ENCODE data around the gene PRKCE.

PRKCE gene

DNA sequence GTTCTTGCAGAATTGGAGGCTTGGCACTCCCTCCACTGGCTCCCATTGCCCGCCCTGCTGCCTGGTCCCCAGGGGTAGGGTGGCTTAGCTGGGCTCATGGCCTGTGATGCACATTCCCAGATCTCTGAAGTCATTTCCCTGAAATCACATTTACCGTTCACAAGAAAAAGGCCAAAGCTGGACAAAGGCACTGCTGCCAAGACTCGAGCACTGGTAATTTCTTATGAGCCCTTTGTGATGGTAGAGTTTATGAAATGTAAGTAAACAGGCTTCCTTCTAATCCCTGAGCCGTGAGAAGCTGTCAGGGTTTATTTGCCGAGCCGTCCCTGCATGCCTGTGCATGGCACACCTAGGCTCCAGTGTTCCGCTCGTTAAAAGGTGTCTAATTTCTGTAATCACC, 398.6 kb downstream of the PRKCE start:
- no peak for DNase-seq (ENCODE audit: low spot score)

DNA sequence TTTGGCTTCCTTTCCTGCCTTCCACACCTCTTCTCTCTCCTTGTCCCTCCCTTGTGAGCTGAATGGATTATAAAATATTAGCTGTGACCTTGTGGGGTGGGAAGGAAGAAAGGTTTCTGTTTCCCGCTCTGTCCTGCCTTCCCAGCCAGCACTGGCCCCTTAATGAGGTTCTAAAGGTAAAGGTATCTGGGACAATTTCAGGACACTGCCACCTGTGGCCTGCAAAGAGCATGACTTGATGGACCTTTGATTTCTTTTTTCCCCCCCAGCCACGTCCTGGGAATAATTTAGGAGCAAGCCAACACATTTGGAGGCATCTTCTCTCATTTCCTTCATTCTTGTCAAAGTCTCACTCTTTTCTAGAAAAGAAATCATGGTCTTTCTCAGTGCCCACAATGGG, 399.0 kb downstream of the PRKCE start:
- no peak for DNase-seq (ENCODE audit: low spot score)

DNA sequence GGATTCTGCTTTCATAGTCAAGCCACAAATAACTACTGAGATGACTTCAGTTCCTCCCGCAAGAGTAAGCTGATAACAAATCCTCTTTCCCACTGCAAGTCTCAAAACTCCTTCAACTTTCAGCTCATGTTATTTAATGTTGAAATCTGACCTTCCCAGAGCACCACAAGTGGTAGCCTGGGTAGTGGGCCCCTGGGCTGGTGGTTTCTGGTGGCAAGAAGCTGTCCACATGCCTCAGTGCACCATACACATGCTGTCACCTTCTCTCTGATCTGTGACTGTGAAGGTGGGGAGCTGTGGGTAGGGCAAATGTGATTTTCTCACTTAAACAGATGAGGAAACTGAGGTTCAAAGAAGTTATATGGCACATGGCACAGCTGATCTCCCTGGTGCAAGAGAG, 399.6 kb downstream of the PRKCE start:
- no peak for DNase-seq (ENCODE audit: low spot score)

DNA sequence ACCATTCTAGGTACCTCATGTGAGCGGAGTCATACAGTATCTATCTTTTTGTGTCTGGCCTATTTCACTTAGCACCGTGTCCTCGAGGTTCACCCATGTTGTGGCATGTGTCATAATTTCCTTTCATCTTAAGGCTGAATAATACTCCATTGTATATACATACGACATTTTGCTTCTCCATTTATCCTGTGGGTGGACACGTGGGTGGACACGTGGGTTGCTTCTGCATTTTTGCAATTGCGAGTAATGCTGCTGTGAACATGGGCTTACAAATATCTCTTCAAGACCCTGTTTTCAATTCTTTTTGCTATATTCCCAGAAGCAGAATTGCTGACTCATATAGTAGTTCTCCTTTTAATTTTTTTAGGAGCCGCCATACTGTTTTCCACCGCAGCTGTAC, 402.1 kb downstream of the PRKCE start:
- no peak for DNase-seq (ENCODE audit: low spot score)

DNA sequence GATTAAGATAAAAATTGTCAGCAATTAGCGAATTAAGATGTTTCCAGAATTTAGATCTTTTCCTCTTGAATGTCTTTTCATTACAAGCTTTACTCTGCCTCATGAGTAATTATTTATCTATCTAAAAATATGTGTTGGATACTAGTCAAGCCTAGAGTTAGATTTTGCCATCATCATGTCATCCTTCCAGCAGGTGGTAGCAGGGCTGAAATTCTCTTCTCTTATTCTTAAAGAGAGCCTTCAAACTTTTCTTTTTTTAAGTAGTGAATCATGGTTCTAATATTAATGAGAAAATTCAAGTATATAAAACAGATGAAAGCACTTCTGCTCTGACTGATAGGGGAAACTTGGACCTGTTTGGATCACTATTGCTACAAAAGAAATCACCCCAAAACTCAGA, 405.1 kb downstream of the PRKCE start:
- no peak for DNase-seq (ENCODE audit: low spot score)

DNA sequence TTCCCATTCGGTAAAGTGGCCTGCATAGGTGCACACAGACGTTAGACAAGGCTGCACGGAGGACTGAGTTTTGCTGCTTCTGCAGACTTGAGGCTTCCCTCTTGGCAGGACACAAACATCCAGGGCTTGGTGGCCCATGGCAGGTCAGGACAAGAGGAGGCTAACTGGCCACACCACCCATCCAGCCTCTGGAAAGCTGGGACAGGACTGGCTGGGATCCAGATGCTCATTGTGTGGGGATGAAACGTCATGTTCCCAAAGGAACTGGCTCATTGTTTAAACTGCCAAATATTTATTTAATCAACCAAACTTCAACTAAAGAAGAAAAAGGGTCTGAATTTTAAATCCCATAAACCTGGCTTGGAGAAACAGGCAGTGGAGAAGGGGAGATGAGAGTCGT, 406.7 kb downstream of the PRKCE start:
- no peak for DNase-seq (ENCODE audit: low spot score)

DNA sequence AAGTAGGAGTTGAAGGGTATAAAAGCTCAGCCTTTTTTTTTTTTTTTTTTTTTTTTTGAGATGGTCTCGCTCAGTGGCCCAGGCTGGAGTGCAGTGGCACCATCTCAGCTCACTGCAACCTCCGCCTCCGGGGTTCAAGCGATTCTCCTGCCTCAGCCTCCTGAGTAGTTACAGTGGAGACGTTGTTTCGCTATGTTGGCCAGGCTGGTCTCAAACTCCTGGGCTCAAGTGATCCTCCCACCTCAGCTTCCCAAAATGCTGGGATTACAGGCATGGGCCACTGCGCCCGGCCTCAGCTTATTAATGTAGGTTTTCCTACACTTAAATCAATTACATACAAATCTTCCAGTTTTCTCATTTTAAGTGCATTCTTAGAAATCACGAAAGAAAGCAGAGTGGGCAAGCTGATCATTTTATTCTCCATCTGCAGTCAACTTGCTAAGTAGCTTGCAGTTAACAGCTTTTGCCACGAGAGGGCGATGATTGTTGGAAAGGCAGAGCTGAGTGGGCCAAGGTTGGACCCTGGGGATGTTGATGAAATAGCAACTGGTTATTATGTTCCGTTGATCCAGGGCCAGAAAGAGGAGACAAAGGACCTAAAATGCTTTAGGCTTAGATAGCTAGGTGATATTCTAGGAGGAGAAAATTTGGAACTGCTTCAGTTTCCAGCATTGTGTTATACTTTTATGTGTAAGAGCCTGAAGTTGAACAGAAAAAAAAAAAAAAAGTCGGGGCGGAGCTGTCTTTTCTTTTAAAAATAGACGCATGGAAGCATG, 411.4 kb downstream of the PRKCE start:
- DNase-seq (ENCODE audit: low spot score): peak; percentile 65

DNA sequence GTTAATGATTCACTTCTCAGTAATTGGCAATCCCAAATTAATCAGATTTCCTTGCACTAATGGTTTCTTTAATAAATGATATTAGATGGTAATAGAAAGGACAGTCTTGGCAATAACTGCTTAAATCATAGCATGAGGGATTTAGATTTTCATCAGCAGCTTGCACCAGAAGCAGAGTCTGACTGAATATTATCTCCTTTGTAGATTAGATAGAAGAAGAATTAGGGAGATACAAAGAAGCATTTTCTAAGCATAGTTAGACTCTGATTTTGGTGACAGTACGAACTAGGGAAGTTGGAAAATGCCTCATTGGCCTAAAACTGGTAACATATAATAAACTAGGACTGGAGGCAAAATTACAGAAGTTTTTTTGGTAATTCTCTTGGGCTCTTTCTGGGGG, 412.9 kb downstream of the PRKCE start:
- DNase-seq (ENCODE audit: low spot score): no peak

DNA sequence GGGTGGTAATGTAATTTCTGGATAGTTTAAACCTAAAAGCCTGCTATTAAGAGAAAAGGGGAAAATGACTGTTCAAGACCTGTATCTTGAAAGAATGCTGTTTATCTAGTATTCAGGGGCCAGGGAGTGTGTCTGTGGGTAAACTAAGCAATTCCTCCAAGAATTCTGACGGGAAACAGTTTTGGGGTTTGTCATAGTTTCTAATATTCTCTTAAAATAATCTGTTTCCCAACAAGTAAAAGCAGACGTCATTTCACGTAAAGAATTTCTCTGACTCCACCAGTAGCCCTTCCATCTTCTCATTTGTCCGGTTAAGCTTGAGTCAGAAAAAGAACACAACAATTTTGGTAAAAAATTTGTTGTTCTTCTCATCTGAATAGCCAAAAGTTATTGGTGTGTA, 413.7 kb downstream of the PRKCE start:
- no peak for DNase-seq (ENCODE audit: low spot score)

DNA sequence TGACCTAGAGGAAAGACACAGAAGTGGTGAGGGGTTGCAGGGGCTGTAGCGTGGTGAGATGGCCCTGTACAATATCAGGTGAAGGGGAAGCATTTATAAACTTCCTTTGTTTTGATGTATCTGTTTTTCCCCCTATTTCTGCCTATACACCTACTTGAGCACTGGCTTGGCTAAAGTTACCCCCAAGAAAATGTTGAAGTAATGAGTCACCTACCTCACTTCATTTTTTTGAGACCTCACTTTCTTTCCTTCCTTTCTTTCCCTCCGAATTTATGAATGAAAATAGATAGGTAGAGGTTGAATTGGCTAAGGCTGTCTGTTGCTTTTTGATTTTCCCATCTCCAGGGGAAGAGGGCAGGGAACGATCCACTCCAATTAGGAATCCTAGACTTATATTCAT, 414.6 kb downstream of the PRKCE start:
- DNase-seq (ENCODE audit: low spot score): no peak

DNA sequence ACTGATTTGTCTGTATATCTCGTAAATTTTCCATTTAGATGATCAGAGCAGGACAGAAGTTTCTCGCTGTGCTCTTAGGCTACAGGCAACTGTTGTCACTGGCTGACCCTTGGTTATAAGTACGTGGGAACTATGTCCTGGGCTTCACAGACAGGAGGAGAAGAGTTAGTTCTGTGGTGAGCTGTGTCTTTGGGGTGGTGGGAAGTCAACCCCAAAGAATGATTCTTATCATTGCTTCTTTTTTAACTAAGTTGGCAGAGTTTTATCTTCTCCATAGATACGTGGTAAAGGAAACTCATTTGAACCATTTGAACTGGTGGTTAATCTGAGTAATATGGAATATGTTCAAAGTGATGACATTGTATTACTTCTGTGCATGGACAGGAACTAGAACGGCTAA, 415.1 kb downstream of the PRKCE start:
- no peak for DNase-seq (ENCODE audit: low spot score)

DNA sequence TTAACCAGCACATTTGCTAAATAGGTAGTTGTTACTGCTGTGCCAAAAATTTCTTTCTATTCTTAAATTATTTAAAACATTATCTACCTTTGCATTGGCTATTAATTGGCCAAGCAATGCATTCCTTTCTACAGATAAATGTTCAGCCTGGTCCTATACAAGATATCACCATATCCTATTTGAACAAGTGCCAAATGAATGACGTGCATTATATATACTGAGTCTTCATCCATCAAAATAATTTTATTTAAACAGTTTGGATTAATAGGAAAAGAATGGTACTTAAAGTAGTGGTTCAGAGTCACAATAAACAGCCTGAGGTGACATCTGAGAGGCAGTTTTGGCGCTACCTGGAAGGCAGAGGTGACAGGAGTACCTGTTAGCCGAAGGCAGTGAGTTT, 415.6 kb downstream of the PRKCE start:
- DNase-seq (ENCODE audit: low spot score): no peak

DNA sequence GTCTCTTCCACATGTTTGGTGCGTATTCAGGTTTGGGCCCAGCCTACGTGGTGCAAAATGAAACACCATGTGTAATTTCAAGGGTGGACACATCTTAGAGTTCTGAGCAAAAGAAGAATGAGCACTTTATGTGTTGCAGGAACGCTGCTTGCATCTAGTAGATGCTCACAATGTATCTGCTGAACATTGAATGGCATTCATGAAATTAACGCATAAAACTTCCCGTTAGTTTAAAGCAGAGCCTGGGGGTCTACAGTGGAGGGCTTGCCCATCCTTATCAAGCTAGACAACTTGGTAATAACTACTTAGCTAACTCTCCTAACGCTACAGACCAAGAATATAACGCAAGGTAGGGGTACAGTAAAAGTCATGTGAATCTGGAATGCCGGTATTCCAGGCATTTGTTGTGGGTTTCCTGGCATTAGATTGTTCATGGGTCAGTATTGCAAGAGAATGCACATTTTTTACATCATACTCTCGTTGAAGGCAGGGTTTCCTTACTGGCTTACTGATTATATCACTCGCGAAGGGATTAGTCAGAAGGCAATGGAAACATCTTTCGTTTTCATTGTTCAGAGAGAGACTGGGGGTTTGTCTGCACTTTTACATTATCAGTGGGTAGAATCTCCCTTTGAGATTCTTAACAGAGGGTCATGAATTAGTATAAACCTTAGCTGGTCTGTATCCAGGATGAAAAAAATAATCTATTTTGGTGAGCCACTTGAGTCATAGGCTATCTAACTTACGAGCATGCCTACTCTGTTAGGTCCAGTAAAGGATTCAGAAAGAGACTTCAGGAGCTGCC, 416.2 kb downstream of the PRKCE start:
- no peak for DNase-seq (ENCODE audit: low spot score)

DNA sequence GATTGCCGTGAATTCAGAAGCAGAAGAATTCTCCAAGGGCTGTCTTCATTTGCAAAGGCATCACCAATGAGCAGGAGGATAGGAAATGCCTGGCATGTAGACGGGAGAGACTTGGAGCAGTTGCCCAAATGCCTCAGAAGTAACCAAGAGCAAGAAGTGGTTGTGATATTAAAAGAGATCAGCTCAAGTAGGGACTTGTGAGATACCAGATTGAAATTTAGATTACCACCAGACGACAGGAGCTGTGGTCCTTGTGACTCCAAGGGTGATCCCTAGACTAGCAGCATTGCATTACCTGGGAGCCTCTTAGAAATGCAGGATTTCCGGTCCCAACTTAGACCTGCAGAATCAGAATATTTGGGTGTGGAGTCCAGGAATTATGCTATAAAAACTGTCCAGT, 417.2 kb downstream of the PRKCE start:
- no peak for DNase-seq (ENCODE audit: low spot score)

DNA sequence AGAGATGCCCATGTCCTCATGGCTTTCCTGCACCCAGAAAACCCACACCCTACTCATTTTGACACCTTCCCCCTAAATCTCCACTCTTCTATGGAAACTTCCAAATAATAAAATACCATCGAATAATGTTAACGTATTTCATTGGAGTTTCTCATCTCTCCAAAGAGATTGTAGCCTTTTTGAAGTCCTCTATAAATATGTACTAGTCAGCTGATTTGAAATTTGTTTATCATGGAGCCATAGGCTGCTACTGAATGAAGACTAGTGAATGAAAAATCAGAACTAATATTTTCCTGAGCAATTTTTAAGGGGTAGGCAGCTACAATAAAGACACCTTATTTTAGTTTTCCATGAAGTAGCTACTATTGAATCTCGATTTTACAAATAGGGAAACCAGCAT, 419.6 kb downstream of the PRKCE start:
- DNase-seq (ENCODE audit: low spot score): no peak

DNA sequence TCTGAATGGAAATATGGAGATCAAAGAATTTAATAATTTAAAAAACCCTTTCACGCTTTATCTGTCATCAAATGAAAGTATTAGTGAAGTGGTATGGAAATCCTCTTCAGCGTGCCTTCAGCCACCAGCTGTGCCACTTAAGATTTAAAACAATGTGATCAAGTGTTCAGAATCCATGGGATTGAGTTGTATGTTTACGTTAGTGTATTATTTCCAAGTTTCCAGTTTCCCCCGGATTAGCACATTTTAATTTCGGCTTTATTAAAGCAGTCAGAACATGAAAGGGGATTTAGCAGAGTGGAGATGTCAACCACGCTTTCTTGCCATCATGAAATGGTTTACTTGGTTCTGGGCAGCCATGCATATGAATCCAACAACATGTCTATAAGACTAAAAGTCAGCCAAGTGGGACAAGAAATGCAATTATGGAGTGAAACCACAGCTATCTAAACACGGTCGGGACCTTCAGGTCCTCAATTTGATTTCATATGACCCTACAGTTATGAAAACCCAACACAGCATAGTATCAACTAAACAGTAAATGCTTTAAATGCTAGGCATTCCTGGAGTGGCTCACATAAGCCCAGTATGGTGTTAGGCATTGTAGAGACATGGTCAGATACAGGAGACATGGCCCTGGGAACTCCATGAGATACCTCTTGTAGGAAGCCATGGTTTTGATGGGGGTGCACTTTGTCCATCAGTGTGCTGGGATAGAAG, 420.8 kb downstream of the PRKCE start:
- no peak for DNase-seq (ENCODE audit: low spot score)

DNA sequence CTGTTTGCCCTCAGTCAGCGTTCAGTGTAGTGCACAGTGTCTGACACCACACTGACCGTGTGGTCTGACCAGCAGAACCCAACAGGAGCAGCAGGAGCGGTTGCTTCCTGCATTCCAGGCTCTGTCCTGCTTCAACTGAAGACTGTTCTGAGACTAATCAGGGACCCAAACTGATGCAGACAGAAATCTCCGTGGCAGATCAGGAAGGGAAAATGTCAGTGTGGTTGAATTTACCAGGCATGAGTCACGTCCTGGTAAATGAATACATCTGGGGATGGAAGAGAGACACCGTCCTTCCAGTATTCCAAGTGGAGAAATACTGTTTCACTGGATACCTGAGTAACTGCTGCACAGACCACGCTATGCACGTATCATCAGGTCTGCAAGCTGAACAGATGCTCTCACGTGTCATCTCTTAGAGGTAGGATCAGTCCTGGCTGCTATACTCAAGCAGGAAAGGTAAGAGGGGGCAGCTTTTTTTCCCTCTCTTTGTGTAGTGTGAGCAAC, 422.1 kb downstream of the PRKCE start:
- DNase-seq (ENCODE audit: low spot score): no peak

DNA sequence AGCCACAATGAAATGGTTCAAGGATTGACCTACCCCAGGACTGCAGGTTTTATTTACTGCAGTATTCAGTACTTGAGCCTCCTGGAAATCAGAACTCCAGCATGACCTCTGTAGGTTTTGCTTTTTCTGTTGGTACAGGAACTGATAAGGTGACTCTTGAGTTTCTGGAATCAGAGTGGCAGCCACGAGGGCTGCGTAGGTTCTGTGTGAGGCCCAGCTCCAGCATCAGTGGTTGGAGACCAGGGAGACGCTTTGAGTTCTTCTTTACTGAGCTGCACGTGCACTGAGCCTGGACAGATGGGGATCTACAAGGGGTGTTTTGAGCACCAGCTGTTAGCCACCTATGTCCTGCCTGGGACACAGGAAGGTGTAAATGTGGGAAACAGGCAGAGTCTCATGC, 423.0 kb downstream of the PRKCE start:
- no peak for DNase-seq (ENCODE audit: low spot score)

DNA sequence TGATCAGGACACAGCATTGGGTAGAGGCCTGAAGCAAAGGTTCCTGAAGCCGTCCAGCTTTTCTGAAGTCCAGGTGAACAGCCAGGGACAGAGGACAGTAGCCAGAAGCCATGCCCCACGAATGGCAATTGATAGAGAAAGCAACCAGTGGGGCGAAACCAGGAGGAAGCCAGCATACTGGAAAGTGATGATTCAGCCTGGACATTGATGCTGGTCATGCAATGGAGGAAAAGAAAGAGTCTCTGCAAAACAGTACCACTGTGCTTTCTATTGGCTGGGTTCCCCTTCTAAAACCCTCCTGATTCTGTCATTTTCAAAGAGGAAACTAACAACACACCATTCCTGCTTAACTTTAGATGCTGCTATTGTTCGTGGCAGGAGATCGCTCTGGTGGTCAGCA, 424.4 kb downstream of the PRKCE start:
- DNase-seq (ENCODE audit: low spot score): no peak

DNA sequence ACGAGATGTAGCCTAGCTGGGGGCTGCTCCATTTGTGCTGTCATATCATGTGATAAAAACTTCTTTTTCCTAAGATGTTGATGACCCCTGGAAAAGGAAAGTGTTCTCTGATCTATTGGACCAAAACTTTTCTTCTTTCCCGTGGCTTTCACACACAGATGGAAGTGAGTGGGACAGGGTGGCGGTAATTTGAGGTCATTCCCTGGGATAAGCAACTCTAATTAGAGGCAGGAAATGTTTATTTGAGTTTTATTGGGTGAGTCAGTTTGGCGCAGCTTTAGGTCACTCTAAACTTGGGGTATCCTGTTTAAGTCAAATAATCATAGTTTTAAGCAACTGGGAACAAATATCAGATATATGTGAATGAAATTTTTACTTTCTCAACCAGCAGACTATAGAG, 424.8 kb downstream of the PRKCE start:
- no peak for DNase-seq (ENCODE audit: low spot score)

DNA sequence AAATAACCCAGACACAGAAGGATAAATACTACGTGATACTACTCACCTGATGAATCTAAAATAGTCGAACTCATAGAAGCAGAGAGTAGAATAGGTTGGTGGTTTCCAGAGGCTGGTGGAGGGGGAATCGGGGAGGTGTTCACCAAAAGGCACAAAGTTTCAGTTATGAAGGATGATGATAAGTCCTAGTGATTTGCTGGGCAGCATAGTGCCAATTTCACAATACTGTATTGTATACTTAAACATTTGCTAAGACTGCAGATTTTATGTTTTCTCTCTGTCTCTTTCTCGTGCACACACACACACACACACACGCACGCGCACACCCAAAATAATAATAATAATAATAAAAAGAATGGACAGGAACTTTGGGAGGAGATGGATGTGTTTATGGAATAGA, 425.4 kb downstream of the PRKCE start:
- no peak for DNase-seq (ENCODE audit: low spot score)

DNA sequence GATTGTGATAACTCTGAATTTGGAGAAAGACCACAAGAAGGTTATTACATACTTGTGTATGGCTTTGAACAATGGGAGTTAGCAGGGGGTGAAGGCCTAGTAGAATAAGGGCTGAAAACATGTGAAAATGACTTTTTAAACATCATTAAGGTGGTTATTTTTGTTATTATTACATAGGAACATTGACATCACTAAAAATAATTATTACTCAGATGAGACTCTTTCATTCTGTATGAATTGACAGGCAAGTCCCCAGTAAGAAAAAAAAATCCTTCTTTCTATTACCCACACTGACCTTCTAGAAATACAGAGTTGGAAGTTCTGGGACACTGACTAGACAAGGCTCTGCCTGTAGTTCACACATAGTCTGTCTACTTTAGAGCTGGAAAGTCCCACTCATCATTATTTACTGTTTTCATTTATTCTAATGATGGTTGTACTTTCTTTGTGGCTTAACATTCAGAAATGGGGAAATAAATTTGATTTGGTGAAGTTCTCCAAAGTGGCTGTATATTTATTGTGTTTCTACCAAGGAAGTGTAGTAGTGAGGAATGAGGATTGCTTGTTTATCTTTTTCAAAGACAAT, 426.1 kb downstream of the PRKCE start:
- DNase-seq (ENCODE audit: low spot score): no peak

Measured in germinal center (tissue), 1 donor.